NCI-H2107 treated with DMSO at 0.1 percent for 48 hours (cell line): ENCODE measurements around the gene GJA10.
A peak's percentile ranks its signal among the peaks of the same experiment; 100 is the strongest.

ENCODE experiments used
- DNase-seq: peaks from one replicate; lab custom pipeline; 2025; ENCODE audit not compliant: unreplicated experiment; lab: John Stamatoyannopoulos, UW

GJA10 gene

GRCh38 chr6:89916136-89916920 is 22.1 kb downstream of the GJA10 start:
- no peak for DNase-seq

GRCh38 chr6:89917216-89917615 is 22.9 kb downstream of the GJA10 start:
- no peak for DNase-seq

- DNase-seq: no peak
Measured at GRCh38 chr6:89917801-89918366, 23.6 kb downstream of the GJA10 start.

- DNase-seq: no peak
Measured at GRCh38 chr6:89921197-89921596, 26.9 kb downstream of the GJA10 start.

- DNase-seq: no peak
Measured at GRCh38 chr6:89921691-89922090, 27.4 kb downstream of the GJA10 start.

- no peak for DNase-seq
Measured at GRCh38 chr6:89924231-89924630, 30.0 kb downstream of the GJA10 start.

GRCh38 chr6:89925826-89926225 is 31.6 kb downstream of the GJA10 start:
- DNase-seq: no peak

- DNase-seq: no peak
Measured at GRCh38 chr6:89927264-89927663, 33.0 kb downstream of the GJA10 start.

- no peak for DNase-seq
Measured at GRCh38 chr6:89927791-89928550, 33.7 kb downstream of the GJA10 start.

- DNase-seq: no peak
Measured at GRCh38 chr6:89928604-89929003, 34.3 kb downstream of the GJA10 start.

GRCh38 chr6:89930789-89931188 is 36.5 kb downstream of the GJA10 start:
- DNase-seq: no peak

- DNase-seq: no peak
Measured at GRCh38 chr6:89932245-89932802, 38.1 kb downstream of the GJA10 start.

- DNase-seq: no peak
Measured at GRCh38 chr6:89934685-89935366, 40.6 kb downstream of the GJA10 start.

- no peak for DNase-seq
Measured at GRCh38 chr6:89936177-89936576, 41.9 kb downstream of the GJA10 start.

- no peak for DNase-seq
Measured at GRCh38 chr6:89938014-89938413, 43.7 kb downstream of the GJA10 start.

GRCh38 chr6:89939144-89939543 is 44.9 kb downstream of the GJA10 start:
- DNase-seq: no peak

- DNase-seq: peak; percentile 89
Measured at GRCh38 chr6:89940225-89941027, 46.2 kb downstream of the GJA10 start.

GRCh38 chr6:89941031-89941762 is 46.9 kb downstream of the GJA10 start:
- DNase-seq: peak; percentile 64

- DNase-seq: no peak
Measured at GRCh38 chr6:89941763-89942497, 47.7 kb downstream of the GJA10 start.
